Mesenteric fat pad (tissue), 1 donor: ENCODE measurements around the gene PDZD4. TPM values are rescaled to one million over a fixed set of nuclear protein-coding genes. Genes with fewer than 3 reads are reported as not detected.
A peak's percentile ranks its signal among the peaks of the same experiment; 100 is the strongest.

Experiments used
- DNase-seq: peaks from one replicate; pipeline ENCODE4 v3.0.0-alpha.2; 2020; ENCODE audit warnings: low spot score
- total RNA-seq: library from RNA; stranded (reverse); fragmentation: NEBNext Ultra II Directional; extraction: Animal tissue kit (Norgen Biotek cat#: 25700); gene quantifications from one replicate; pipeline ENCODE4 v1.2.1, GENCODE V29; 2021
- donor health status: DM: yes; HTN: yes; CAD: no.

The PDZD4 gene
- total RNA-seq, 1 donor from 2014 or later, result 2.5 TPM

DNA sequence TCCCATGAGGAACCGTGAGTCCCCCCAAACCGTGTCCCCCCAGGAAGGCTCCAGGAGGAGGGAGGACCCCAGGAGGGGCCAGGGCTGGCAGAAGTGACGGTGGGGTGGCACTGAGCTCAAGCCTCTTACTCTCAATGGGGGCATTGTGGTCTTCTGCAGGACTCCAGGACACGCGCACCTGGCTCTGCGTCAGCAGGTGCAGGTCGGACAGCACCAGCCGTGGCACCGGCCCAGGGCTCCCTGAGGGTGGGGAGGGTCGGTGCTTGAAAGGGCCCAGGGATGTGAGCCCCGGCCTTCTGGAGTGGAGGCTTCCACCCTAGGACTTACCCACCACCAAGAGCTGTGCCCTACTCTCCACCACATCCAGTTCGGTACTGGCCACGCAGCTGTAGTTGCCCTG lies 37.3 kb upstream of the PDZD4 start:
- DNase-seq, result no peak

DNA sequence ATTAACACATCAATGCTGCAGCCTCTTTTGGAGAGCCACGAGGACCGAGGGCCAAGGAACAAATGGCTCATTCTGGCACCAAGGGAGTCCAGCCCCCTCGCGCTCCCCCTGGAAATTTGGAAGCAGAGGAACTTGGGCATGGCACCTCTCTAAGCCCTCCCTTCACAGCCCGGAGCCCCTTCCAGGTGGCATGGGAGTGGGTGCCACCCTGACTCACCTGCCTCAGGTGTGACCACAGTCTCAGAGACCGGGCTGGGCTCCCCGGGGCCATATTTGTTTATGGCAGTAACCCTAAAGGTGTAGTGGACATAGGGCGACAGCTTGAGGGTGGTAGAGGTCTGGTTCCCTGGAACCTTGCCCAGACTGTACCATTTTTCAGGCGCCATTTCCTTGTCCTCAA lies 36.8 kb upstream of the PDZD4 start:
- no peak for DNase-seq

DNA sequence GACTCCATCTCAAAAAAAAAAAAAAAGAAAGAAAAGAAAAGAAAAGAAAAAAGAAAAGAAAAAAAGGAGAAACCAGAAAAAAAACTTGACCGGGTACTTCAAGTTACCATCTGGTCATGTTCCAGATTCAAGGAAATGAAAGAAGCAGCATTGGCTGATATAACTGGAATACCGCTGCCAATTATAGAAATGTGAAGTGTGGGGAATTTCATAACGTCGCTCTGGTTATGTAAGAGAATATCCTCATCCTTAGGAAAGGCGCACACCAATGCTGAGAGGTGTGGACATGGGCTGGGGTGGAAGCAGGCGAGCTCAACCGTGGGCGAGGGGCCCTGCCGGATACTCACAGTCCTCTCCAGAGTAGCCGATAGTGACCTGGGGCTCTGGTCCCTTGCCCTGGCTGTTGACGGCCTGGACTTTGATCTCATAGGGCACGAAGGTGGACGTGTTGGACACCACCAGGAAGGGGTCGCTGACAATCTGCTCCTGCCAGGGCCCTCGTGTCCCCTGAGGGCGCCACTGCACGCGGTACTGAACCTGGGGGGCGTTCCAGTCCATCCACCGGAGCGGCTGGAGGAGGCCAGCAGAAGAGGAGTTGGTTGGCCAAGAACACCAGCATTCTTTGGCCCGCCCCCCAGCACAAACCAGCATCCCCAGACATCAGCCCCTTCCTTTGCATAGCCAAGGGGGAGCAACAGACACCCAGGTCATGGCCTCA lies 36.1 kb upstream of the PDZD4 start:
- DNase-seq, result peak; percentile 57

GRCh38 chrX:153865685-153866084 lies 35.3 kb upstream of the PDZD4 start:
- DNase-seq, result peak; percentile 80

DNA sequence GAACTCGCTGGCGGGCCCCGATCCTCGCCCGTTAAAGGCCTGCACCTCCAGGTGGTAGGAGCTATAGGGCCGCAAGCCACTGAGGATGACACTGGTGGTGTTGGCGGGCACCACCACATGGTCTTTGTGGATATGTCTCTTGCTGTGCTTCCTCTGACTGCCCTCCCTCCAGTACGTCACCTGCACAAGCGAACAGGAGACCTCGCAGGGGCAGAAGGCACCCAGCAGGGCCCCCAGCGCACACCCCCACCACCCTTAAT lies 34.9 kb upstream of the PDZD4 start:
- DNase-seq, result no peak

- DNase-seq, result peak; percentile 89
Observed at GRCh38 chrX:153864561-153865320, 34.4 kb upstream of the PDZD4 start.

- DNase-seq, result peak; percentile 71
Observed at GRCh38 chrX:153864101-153864500, 33.8 kb upstream of the PDZD4 start.

DNA sequence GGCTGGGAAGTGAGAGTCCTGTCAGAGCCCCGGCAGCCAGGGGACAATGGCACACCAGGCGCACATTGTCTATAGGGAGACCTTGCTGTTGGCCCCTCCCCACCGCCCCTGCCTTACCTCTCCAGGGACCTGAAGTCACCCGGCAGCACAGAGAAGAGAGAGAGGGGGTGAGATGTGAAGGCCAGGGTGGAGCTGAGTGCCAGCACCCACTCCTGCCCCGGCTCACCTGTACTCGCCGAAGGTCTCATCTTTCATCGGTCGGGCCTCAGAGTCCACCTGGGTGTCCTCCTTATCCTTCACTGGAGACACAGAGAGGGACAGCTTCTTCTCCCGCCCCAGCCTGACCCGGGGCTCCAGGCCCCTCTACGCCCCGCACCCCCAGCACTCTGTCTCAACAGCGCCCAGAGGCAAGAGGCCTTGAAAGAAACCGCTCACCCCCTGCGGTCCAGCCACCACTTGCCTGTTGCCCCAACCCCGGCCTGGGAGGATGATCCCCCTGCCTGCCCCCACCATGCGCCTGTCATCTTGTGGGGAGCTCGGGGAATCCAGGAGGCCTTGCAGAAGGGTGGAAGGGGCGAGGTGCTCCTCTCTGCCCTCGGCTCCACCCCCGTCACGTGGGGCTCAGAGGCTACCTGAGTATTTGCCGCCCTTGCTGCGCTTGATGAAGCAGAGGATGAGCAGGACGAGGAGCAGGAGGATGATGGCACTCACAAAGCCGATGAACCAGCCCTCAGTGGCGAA lies 33.1 kb upstream of the PDZD4 start:
- peak; percentile 79 for DNase-seq

DNA sequence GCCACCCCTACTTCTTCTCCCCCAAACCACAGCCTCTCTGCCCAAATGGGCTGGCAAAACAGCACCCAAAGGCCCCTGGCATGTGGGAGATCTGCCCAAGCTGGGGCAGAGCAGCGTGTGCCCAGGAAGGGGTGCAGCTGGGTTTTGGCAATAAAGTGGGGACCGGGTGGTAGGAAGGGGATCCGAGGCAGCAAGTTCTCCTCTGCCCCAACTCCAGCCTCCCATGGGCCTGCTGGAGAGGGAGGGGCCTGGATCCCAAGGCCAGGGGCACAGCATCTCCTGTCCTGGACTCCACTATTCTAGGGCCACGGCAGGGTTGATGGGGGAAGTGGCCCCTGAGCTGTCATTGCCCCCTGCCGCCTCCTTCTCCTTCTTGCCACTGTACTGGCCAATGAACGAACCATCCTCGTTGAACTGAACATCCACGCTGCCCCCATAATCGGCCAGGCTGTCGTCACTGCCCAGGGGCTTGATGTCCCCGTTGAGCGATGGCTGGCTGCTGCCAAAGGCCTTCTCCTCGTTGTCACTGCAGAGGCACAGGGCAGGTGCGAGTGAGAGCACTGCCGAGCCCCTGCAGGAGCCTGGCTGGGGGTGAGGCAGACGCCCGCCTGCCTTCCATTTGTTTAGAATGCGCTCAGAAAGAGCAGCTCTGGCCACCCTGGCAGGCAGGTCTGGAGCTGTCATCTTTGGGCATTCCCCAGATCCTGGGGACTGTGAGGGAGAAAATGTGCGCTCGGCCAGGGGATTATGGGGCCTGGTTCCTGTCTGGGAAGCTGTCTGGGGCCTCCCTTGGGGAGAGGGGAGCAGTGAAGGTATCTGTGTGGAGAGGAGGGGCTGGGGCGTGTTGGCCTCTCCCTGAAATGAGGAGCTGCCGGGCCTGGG lies 32.3 kb upstream of the PDZD4 start:
- peak; percentile 87 for DNase-seq

DNA sequence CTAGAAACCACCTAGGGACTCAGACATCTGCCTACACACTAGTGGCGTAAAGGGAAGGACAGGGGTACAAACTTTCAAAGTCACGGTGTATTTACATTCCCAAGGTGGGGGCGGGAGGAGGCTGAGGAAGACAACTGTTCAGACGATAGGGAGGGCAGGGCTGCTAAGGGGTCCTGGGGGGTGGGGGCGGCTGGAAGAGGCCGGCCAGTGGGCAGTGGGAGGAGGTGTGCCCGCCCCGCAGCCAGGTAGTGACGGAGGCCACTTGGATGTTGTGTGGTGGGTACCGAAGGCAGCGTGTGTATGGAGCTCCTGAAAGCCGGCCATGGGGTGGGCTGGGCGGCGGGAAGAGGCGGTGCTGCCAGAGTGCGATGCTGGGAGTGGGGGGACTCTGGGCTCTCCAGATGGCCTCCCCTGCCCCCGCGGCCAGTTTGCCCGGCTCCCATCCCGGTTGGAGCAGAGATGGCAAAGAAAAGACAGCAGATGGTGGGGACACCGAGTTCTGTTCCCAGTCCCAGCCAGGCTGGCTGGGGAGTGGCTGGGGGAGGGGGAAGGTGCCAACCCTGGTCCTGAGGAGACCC lies 31.5 kb upstream of the PDZD4 start:
- DNase-seq, result no peak

DNA sequence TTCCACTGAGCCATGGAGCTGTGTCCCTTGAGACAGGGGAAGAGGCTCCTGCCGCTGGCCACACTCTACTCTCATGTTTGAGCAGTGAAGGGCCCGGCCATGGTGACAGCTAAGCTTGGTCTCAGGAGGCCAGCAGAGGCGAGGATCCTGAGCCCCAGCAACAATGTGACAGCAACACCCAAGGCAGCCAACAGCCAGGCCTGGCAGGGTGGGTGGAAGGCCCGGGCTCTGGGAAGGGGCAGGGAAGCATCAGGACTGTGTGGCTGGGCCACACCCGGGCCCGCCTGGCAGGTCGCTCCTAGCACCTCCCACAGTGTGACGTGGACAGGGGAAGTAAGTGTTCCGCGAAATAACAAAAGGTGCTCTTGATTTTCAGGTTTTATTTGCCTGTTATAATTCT lies 30.8 kb upstream of the PDZD4 start:
- no peak for DNase-seq

GRCh38 chrX:153857348-153857903 lies 27.1 kb upstream of the PDZD4 start:
- no peak for DNase-seq

- no peak for DNase-seq
Observed at GRCh38 chrX:153854702-153855101, 24.4 kb upstream of the PDZD4 start.

DNA sequence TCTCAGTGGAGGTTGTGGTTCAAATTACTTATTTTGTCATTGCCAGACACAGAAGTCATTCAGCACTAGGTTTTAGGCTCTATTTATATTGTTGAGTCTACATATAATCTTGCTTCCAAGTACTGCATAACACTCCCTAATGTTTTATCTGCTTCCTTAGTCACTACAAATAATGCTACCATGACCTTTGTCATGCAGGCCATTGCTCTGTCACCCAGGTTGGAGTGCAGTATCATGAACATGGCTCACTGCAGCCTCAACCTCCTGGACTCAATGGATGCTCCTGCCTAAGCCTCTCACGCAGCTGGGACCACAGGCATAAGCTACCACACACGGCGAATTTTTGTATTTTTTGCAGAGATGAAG lies 23.5 kb upstream of the PDZD4 start:
- DNase-seq, result no peak

DNA sequence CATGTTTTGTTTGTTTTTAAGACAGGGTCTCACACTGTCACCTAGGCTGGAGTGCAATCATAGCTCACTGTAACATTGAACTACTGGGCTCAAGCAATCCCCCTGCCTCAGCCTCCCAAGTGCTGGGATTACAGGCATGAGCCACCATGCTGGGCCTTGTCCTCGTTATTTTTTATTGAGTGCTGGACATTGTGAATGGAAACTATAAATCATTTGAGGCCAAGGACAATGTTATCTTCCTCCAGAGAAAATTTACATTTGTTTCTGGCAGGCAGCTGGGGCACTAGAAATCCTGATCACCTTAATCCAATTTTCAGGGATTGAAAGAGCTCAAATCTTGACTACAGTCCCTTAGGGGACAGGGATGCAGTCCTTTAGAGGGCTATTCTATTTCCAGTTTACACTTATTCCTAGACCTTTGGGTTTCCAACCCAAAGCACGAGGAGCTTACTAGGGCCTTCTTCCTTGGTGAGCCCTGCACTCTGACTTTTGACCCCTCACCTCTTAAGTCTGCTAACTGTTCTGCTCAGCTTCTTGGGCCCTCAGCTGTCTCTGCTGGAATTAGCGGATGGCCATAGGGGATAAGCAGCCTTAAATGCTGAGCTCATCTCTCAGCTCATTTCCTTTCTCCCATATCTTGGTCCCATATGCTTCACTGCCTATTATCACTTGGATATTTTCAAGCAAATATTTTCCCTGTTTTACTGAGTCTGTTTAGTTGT lies 23.0 kb upstream of the PDZD4 start:
- no peak for DNase-seq

DNA sequence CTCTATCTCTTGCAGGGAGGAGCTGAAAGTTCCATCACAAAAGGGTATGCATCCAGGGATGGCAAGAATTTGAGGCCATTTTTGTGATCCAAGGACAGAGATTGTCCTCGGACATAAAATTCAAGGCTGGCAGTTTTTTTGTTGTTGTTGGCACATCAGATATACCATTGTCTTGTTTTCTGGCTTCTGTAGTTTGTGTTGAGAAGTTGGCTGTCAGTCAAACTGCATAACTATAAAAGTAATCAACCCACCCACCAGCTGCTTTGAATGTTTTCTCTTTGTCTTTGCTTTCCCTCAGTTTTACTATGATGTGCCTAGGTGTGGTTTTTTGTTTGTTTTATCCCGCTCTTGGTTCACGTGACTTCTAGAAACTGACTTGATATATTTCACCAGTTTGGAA lies 21.6 kb upstream of the PDZD4 start:
- no peak for DNase-seq

DNA sequence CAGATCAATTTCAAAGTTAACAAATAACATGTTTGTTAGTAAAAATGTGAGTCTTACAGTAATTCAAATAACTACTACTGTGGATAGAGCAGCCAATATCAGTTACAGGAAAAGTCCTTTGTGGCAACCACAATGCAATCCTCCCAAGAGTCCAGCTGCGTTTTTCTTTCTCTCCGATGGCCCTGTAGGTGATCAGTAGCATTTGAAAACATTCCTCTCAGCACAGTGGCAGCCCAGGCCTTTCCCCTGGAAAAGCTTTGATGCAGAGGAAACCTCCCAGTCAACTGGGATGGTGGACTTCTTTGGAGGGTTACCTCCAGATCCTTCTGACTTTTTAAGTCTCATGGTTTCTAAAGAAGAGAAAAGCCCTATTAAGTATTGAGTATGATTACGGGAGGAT lies 18.0 kb upstream of the PDZD4 start:
- DNase-seq, result no peak

DNA sequence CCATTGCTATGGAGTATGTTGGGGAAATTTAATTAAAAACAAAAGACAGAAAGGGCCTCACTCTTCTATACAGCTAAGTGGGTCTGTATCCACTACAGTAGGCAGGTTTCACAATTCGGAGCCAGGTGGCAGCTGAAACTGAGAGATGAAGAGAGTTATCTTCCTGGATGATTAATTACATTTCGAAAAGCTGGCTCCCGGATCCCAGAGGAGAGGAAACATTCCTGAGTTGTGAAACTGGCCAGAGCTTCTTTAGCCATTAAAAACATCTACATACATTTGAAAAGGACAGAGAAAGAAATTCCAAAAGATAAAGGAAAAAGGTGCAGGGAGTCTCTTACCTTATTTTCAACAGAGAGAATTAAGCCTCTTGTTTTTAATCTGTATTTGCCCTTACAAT lies 15.5 kb upstream of the PDZD4 start:
- no peak for DNase-seq

GRCh38 chrX:153845195-153845594 lies 14.9 kb upstream of the PDZD4 start:
- DNase-seq, result no peak

GRCh38 chrX:153844509-153845082 lies 14.3 kb upstream of the PDZD4 start:
- DNase-seq, result no peak
